CD4-positive, alpha-beta T cell treated with Interleukin-6 for 4 hours (primary cell): ENCODE results near the gene PABPC1L2A.
"Not testable (repeated sequence)": the region's sequence is repeated elsewhere in the genome, so short reads cannot be mapped to it uniquely, and the experiment has no call there.

Experiments
- DNase-seq: peaks from one replicate; pipeline ENCODE4 v3.0.0-alpha.2; 2020; ENCODE audit warnings: mixed read lengths

The PABPC1L2A gene

DNA sequence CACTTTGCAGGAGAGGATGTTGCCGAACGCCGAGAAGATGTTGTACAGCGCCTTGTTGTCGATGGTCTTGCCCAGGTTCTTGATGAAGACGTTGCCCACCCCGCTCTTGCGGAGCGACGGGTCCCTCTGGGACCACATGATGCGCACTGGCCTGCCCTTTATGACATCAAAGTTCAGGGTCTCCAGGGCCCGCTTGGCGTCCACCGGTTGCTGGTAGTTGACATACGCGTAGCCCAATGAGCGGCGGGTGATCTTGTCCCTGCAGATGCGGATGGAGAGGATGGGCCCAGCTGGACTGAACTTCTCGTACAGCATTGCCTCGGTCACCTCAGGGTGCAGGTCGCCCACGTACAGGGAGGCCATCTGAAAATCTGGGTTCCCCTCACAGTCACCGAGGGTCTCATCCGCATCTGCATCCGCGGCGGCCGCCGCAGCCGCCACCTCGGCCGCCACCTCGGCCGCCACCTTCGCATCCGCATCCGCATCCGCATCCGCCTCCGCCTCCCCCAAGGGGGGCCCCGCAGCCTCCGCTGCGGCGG lies at the start of gene PABPC1L2A:
TSS of gene PABPC1L2A (minus strand) at position 489 of the 539 bp plus-strand sequence. CDS start at position 363, 126 bp downstream.
- DNase-seq, result not testable (repeated sequence)

DNA sequence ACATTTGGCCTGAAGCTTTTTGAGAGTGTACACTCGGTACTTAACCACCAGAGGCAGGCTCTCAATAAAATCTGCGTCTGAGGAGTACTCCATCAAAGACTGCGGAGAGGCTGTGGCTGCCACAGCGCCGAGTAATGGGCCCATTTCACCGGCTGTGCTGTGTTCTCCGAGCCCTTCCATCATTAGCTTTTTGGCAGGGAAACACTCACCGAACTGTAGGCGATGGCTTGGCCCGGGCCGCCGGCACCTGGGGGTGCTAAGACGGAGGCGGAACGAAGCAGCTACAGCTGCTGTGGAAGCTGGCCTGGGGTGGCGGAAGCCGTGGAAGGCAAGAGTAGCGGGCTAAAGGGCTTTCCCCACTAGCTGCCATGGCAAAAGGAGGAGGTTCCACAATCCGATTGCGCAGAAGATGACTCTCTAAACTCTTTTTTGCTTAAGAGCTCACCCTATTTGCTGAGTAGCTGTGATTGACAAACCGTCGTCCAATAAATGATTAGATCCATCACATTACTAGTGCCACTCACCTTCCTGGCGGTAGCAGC lies 48.5 kb upstream of the PABPC1L2A start:
- no peak for DNase-seq

DNA sequence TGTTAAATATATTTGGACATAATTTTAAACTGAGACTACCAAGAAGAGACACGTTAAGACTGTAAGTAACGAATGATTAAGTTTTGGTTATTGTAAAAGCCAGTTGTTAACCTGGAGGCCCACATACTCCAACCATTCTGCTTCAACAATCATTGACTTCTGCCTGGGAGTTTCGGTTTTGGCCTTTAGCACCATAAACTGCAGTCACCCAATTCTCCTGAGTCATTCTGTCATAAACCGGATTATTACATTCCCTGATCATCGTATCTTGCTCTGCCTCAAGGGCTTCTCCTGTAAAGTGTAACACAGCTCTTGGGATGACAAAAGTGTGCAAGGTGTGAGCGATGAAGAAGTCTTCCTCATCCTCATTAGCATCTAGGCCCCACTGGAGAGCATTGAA lies 46.9 kb upstream of the PABPC1L2A start:
- DNase-seq, result no peak

DNA sequence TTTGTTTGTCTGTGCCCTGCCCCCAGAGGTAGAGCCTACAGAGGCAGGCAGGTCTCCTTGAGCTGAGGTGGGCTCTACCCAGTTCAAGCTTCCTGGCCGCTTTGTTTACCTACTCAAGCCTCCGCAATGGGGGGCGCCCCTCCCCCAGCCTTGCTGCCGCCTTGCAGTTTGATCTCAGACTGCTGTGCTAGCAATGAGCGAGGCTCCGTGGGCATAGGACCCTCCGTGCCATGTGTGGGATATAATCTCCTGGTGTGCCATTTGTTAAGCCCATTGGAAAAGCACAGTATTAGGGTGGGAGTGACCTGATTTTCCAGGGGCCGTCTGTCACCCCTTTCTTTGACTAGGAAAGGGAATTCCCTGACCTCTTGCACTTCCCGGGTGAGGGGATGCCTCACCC lies 20.2 kb upstream of the PABPC1L2A start:
- DNase-seq, result not testable (repeated sequence)

DNA sequence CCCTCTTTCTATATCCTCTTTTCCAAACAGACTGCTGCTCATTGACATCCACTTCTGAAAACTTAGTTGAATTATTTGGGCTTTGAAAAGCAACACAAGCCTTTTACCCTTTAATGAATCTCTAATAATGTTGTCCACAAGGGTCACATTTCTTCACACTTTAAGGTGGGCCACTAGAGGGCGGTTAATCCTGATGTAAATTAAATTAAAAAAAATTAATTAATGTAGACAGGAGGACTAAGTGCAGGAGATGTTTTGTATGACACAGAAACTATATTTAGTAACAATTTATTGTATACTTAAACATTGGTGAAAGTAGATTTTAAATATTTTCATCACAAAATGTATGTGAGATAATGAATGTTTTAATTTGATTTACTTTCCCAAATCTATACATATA lies 7.5 kb upstream of the PABPC1L2A start:
- DNase-seq, result peak; percentile 21

DNA sequence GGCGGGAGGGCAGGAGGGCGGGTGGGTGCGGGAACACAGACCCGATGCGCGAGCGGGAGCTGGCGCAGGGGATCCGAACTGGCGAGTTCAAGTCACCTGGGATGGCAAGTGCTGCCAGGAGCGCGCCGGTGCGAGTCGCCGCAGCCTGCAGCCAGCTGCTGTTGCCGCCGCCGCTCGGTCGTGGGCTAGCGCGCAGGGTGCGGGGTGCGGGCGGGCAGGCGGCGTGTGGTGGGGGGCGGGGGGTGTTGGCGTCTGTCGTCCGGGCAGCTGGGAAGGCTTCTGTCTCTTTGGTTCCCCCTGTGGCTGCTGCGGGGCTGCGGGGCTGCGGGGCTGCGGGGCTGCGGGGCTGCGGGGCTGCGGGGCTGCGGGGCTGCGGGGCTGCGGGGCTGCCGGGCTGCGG lies 572 bp upstream of the PABPC1L2A start:
- not testable (repeated sequence) for DNase-seq

DNA sequence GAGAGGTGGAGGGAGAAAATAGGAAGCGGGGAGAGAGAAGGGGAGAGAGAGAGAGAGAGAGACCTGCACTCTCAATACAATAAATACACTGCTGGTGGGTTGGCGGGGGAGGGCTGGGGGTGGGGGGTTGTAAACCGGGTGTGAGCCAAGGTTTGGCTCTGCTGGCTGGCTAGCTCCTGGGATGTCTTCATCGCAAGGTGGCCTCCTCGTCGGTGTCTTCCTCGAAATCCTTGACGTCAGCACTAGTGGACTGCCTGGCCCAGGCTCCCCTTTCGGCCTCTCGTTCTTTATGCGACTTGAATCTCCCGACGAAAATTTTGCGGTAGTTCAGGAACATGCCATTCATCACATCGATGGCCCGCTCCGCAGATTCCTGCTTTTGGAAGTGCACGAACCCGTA lies 715 bp downstream of the PABPC1L2A start:
- DNase-seq, result not testable (repeated sequence)

DNA sequence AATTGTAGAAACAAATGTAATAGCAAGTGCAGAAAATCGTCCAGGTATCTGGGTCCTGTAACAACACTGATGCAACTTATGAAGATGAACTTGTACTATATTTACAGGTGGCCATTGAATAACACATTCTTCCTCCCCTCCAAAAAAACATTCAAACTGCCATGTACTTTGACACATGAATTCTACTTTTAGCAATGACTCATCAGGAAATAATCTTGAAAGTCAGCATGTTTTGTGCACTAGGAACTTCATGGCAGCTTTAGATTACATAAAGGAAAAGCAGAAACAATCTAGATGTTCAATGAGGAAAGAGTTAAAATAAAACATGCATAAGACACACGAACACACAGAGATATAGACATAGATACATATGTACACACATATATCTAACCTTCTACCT lies 2.5 kb downstream of the PABPC1L2A start:
- DNase-seq, result no peak

DNA sequence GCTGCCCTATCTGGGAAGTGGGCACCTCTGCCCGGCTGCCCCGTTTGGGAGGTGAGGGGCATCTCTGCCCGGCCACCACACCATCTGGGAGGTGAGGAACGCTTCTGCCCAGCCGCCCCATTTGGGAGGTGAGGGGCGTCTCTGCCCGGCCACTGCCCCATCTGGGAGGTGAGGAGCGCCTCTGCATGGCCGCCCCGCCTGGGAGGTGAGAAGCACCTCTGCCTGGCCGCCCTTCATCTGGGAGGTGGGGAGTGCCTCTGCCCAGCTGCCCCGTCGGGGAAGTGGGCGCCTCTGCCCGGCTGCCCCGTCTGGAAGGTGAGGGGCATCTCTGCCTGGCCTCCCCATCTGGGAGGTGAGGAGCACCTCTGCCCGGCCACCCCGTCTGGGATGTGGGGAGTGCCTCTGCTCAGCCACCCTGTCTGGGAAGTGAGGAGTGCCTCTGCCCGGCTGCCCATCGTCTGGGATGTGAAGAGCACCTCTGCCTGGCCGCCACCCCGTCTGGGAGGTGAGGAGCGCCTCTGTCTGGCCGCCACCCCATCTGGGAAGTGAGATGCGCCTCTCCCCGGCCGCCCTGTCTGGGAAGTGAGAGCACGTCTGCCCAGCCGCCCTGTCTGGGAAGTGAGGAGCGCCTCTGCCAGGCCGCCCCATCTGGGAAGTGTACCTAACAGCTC lies 9.8 kb downstream of the PABPC1L2A start:
- DNase-seq, result no peak

DNA sequence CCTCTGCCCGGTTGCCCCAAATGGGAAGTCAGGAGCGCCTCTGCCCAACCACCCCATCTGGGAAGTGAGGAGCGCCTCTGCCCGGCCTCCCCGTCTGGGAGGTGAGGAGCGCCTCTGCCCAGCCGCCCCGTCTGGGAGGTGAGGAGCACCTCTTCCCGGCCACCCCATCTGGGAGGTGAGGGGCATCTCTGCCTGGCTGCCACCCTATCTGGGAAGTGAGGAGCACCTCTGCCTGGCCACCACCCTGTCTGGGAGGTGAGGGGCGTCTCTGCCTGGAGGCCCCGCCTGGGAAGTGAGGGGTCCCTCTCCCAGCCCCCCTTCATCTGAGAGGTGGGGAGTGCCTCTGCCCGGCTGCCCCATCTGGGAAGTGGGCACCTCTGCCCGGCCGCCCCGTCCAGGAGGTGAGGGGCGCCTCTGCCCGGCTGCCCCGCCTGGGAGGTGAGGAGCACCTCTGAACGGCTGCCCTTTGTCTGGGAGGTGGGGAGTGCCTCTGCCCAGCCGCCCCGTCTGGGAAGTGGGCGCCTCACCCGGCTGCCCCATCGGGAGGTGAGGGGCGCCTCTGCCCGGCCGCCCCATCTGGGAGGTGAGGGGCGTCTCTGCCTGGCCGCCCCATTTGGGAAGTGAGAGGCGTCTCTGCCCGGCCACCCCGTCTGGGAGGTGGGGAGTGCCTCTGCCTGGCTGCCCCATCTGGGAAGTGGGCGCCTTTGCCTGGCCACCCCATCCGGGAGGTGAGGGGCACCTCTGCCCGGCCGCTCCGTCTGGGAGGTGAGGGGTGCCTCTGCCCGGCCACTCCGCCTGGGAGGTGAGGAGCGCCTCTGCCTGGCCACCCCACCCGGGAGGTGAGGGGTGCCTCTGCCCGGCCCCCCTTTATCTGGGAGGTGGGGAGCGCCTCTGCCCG lies 10.6 kb downstream of the PABPC1L2A start:
- DNase-seq, result no peak

DNA sequence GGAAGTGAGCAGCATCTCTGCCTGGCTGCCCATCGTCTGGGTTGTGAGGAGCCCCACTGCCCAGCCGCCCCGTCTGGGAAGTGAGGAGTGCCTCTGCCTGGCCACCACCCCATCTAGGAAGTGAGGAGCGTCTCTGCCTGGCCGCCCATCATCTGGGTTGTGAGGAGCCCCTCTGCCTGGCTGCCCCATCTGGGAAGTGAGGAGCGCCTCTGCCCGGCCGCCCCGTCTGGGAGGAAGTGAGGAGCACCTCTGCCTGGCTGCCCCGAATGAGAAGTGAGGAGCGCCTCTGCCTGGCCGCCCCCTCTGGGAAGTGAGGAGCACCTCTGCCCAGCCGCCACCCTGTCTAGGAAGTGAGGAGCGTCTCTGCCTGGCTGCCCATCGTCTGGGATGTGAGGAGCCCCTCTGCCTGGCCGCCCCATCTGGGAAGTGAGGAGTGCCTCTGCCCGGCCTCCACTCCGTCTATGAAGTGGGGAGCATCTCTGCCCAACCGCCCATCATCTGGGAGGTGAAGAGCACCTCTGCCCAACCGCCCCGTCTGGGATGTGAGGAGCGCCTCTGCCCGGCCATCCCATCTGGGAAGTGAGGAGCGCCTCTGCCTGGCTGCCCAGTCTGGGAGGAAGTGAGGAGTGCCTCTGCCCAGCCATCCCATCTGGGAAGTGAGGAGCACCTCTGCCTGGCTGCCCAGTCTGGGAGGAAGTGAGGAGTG lies 11.4 kb downstream of the PABPC1L2A start:
- DNase-seq, result not testable (repeated sequence)

DNA sequence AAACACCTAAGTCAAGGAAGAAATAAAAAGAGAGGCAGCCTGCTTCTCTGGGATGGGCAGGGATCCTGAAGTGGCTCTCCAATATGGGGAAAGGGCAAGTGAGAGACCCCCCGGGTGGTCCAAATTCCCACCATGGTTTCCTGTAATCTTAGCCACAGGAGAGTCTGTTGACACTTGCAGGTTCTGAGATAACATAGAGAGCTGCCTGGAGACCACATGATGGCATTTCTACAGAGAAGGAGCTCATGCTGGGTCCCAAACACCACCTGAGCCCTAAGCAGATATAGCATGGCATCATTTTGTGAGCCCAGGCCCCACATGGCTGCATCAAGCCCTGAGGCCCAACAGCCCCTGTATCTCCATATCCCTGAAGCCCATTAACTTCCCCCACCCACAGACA lies 50.4 kb downstream of the PABPC1L2A start:
- no peak for DNase-seq
